NCI-H2081 (cell line): Measurements from ENCODE around the gene RAX2.
"Not testable (repeated sequence)": the region's sequence is repeated elsewhere in the genome, so short reads cannot be mapped to it uniquely, and the experiment has no call there.

Source experiments
- DNase-seq, 2 experiments: peaks; one replicate each; lab custom pipeline; 2025; lab: John Stamatoyannopoulos, UW

RAX2 gene

DNA sequence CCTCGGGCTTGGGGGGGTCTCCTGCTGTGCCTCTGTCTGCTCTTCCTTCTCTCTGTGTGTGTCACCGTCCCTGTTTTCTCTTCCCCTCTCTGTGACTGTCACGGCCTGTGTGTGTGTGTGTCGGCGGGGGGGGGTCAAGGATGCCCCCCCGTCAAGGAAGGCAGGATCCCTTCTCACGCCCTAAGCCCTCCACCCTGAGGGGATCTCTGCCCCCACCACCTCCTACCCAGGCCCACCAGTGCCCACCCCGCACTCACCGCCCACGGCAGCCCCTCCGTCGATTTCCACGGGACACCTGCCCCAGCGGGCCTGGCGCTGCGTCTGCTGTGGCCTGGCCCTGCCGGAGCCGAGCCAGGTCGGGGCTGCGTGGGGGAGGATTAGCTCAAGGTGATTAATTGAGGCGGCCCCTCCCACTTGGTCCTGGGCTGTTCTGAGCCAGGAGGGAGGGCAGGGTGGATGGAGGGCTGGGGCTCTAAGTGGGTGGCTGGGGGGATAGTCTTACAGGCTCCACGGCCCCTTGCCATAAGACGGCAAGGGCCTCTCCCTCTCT is at the start of gene RAX2:
RAX2 (minus strand) TSS at position 323 of the 550 bp plus-strand sequence. CDS start 486 bp downstream, outside the sequence.
- no peak for DNase-seq

DNA sequence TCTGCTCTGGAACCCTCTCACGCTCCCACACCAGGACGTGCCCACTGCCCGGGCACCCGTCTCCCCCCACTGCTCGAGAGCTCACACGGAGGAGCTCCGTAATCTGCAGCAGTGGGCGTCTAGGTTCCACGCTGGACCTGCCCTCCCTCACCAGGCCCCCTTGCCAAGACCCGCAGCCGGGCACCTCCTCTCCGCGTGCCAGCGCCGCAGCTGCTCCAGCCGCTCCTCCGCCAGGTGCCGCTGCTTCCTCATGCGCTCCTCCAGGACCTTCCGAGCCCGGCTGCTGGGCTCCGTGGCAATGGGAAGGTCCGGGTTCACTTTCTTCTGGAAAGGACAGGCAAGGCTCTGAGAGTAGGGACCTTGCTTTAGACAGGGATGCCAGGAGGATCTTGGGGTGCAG is 49.1 kb upstream of the RAX2 start:
- no peak for DNase-seq

DNA sequence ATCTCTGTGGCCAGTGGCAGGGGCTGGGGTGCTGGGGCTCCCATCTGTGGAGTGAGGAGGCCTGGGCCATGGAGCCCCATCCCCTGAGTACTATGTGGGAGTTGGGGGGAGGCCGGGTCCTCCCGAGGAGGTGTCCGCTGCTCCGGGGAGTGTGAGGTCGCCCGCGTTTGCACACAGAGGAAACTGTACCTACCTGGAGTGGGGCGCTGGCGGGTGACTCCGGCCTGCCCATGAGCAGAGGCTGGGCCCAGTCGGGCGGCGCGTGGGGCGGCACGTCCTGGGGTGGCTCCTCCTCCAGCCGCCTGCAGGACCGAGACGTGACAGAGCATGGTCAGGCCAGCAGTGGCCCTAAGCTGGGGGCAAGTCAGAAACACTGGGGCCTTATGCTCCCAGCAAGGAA is 48.0 kb upstream of the RAX2 start:
- no peak for DNase-seq

DNA sequence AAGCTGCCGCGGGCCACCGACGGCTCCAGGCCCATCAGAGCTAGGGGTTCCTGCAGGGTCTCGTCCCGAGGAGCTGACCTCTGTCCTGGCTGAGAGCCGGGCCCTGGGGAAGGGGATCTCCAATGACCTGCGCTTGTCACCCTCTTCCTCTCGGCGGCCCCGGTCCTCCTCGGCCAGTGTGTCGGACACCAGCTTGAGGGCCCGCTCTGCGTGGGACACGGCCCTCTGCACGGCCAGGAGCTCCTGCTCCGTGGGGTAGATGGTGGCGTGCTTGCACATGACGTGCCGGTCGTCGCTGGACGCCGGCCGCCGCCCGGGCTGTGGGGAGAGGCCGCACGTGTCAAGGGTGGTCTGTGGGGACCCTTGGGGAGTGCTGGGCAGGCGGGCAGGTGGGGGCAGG is 46.9 kb upstream of the RAX2 start:
- no peak for DNase-seq

DNA sequence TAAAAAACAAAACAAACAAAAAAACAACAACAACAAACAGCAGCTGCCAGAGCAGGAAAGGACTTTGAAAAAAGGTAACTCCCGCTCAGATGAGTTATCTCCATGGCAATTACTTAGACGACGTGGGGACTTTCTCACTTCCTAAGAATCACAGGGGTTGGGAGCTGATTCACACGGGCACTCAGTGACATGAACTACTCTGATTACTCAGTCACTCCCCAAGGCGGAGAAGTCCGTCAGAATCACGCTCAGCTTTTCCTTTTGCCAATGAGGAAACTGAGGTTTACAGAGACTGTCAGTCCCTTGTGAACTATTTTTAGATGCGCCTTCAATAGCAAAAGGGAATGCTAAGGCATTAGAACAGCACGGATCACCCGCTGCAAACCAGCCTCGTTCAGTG is 46.4 kb upstream of the RAX2 start:
- no peak for DNase-seq

DNA sequence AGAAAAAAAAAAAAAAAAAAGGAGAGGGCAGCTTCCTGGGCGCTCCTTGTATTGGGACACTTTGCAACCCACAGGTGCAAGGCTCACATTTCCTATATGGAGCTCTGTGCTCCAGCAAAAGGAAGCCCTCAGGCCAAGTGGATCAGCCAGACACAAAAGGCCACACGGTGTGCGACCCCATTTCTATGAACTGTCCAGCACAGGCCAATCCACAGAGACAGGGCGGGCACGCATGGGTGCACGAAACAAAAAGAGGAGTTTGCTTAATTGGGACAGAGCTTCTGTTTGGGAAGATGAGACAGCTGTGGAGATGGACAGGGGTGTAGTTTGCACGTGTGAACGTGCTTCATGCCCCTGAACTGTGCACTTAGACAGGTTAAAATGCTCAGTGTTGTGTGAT is 45.7 kb upstream of the RAX2 start:
- no peak for DNase-seq

DNA sequence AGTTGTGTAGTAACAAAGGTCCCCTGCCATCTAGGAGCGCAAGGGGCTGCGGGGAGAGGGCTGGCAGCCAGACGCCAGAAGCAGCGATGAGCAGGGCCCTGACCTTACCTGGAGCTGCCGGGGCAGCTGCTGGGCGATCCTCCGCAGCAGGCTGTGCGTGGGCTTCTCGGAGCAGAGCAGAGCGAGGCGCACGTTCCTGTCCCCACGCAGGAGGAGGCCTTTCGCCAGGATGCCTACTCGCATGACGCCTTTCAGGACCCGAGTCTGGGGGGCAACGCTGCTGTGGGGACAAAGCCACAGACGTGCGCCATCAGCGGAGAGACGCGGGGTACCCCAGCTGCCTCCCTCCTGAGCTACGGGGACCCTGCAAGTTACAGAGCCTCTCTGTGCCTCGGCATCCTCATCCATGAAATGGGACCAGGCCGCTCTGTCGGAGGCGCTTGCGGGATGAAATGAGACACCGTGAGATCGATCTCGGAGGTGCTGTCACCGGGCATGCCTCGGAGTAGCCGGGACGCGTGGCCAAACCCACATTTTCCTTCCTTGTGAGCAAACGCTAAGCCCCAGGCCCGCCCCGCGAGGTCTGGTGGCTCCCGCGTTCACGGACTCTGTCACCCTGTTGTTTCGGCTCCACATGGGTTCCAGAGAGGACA is 44.7 kb upstream of the RAX2 start:
- no peak for DNase-seq

DNA sequence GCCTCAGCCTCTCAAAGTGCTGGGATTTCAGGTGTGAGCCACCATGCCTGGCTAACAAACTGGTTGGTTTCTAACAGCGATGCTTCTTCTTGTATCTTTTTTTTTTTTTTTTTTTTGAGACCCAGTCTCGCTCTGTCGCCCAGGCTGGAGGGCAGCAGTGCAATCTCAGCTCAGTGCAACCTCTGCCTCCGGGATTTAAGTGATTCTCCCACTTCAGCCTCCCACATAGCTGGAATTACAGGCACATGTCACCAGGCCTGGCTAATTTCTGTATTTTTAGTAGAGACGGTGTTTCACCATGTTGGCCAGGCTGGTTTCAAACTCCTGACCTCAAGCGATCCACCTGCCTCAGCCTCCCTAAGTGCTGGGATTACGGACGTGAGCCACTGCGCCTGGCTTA is 44.1 kb upstream of the RAX2 start:
- not testable (repeated sequence) for DNase-seq

DNA sequence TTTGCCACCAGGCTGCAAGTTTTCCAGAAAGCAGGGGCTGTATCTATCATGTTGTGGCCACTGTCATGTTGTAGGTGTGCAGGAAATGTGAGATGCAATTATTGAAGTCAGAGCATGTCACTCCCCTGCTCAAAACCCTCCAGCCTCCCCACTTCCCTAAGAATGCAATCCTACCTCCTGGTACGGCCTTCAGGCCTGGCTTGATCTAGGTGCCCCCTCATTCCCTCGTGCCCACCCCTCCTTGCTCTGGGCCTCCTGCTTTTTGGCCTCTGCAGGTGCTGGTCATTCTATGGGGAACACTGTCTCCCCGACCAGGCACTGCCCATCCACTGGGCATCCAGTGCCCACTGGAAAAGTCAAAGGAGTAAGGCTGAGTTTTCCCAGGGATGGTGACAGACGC is 42.6 kb upstream of the RAX2 start:
- DNase-seq = no peak

DNA sequence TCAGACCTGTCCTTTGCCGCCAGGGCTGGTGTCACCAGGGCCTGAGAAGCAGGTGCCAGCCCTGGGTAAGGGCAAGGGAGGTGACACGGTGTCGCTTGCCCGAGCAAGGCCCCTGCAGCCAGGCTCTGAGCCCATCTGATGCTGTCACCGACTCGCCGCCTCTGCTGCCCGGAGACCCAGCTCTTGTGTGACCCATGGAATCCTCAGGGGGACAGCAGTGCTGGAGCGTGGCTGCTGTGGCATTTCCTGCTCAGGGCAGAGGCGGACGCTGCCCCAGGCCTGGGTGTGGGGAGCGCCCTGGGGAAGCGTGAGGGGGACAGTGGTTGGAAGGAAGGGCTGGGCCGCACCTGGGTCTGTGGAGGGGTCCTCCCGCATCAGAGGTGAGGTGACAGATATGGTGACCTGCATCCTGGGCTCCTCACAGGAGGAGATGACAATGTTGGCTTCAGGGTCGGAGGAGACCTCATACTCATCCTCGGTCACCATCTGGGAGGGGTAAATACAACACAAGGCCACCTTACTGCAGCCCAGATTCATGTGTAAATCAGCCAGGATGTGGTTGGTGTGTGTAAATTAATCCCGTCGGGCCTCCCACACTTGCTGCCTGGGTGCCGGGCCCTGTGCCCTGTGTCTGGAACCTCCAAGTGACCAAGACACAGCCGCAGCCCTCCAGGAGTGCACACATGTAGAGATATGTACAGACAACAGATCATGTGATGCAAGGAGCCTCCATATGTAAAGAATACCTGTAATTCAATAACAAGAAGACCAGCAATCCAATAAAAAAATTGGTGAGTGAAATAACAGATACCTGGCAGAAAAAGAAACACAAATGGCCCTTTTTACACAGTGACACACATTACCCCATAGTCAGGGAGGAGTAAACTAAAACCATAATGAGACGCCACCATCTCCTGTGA is 41.7 kb upstream of the RAX2 start:
- no peak for DNase-seq

DNA sequence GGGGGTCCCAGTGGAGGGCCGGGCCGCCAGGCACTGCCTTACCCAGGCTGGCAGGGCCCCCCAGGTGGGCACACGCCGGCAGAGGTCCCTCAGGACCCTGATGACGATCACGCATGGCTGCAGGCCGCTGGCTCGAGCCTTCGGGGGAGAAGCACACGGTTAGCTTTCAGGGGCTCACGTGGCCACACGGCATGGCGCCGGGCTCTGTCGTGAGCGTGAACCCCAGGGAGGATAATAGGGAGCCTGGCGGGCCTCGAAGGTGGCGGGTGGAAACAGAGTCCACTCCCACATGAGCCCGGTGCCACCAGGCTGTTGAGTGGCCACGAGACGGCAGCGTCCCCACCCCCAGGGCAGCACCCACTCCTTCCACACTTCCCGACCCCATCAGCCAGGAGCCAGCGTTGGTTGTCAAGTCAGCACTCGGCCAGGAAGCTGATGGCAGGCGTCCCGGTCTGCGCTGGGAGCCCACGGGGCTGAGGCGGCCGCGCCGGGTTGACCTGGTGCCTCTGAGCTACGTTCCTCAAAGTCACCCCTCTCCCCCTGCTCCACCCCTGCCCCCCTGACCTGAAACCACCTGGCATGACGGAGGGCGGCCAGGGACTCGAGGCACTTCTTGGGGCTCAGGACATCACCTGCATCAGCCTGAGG is 38.8 kb upstream of the RAX2 start:
- DNase-seq = no peak

DNA sequence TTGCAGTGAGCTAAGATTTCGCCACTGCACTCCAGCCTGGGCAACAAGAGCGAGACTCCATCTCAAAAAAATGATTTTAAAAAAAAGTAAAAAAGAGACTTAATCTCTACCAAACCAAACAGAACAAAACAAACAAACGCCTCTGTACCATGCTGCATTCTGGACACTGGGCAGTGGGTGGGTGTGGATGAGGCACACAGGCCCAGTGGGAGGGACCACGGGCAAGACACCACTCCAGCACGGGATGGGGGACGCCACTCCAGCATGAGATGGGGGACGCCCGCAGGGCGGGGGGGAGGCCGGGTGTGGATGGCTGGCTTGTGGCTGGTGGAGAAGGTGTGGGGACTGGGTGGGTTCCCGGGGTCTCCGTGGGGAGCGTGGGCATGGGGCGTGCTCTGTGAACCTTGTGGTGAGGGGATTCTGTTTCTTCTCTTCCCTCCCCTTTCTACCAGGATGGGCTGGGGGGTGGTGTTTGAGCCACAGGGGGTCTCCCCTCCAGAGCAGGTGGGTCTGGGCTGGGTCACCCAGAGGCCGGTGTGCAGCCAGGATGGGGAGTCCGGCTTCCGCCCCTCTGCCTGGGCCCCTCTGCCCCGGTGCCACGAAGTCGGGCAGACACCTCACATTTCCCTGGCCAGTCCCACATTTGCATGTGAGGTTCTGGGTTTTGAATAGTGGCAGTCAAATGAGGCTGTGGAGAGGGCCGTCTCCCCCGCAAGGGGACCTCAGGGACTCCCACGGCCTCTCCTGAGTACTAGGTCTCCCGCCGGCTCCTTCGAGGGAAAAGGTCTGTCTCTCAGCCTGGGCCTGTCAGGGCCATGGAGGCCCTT is 38.1 kb upstream of the RAX2 start:
- DNase-seq = no peak

DNA sequence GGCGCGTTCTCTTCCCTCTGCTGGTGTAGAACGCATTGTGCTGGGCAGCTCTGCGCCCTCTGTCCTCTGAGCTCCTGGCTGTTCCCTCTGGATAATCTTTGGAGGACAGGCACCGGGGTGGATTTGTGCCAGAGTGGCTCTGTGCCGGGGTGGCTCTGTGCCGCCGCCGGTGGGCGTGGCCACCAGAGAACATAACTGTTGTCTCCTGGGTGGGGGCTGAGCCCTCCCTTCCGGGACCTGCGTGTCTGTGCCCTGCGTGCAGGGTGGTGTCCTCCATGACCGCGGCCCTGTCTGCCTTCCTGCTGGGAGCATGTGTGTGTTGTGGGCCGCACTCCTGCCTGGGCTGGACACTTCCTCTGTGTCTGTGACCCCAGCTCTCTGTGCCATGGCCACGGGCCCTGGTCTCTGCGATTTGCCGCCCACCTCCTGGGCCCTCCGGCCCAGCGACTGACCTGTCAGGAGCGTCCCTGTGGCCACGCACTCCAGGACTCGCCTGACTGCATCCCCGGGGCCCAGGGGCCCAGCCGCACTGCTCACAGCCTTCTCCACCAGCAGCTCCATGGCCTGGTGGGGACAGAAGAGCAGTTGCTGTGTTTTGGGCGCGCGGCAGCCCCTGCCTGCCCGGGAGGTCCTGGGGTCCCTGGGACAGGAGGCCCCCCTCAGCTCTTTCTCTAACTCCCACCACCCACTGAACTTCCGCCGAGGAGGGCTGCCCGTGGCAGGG is 36.6 kb upstream of the RAX2 start:
- no peak for DNase-seq

DNA sequence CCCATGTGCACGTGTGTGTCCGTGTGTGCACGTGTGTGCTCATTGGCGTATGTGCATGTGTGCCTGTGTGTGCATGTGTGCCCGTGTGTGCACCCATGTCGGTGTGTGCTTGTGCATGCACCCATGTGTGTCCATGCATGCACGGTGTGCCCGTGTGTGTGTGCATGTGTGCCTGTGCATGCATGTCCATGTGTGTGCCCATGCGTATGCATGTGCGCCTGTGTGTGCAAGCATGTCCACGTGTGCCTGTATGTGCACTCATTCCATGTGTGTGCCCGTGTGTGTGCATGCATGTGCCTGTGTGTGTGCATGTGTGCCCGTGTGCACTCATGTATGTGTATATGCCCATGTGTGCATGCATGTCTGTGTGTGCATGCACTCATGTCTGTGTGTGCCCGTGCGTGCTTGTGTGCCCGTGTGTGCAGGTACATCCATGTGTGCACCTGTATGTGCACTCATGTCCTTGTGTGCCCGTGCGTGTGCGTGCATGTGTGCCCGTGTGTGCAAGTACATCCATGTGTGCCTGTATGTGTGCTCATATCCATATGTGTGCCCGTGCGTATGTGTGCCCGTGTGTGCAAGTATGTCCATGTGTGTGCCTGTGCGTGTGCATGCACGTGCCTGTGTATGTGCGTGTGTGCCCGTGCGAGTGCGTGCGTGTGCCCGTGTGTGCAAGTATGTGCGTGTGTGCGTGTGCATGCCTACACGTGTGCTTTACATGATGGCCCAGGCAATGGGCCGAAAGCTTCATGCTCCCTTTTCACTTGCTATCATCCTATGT is 35.7 kb upstream of the RAX2 start:
- no peak for DNase-seq

DNA sequence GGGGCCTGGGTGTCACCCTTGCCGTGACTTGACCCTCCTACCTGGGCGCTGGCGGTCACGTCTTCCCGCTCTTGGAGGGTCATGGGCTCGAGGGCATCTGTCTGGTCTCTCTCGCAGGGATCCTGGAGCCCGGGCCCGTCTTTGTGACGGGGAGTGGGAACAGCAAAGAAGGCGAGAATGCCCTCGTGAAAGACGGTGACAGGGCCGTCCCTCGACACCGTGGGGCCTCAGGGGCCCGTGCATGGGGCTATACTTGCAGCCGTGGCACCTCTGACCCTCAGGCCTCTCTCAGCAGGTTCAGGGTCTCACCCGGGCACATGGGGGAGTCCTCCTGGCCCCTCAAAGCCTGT is 35.1 kb upstream of the RAX2 start:
- no peak for DNase-seq

DNA sequence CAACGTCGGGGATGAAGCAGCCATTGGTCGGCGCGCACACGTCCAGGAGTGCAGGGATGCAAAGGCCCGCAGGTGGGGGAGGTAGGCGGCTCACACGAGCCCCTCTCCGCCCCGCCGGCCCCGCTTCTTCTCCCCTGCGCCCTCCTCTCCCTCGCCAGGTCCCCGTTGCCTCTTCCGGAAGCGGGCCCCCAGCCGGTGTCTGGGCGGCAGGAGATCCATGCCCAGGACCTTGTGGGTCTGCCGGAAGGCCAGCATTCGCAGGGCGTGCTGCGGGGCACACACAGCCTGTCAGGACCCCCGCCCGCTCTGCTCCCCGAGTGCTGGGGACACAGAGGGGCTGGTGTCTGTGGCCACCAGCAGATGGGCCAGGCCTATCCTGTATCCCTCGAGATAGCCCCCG is 33.8 kb upstream of the RAX2 start:
- DNase-seq = no peak

DNA sequence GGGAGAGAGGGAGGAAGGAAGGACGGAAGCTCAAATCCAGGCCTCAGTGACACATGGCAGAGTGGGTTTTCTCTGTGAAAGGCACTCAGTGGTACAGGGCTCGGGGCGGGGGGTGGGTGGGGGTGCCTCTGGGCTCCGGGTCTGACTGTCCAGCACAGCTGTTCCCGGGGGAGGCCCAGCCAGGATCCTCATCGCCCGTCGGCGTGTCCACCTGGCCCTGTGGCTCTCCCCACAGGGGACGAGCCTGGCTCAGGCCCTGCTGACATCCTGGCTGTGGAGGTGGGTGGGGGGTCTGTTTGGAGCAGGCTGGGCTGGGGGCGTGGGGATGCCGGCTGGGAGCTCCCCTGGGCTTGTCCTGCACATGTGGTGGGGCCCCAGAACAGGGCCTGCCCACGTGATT is 32.4 kb upstream of the RAX2 start:
- DNase-seq = no peak

DNA sequence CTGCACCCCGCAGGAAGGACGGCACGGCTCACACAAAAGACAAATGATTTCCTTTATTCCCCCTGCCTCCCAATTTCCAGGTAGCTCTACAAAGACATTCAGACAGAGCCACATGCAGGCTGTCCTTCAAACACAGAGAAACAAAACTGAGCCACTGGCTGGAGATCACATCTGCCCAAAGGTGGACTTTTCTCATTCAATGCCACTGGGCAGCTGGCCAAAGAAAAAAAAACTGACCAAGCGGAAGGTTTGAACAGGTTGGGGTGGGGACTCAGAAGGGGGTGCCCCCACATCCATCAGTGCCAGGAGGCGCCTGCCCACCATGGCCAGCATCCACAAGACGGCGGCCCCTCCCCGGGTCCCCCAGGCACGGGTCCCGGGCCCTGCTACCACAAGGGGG is 32.0 kb upstream of the RAX2 start:
- DNase-seq = no peak

DNA sequence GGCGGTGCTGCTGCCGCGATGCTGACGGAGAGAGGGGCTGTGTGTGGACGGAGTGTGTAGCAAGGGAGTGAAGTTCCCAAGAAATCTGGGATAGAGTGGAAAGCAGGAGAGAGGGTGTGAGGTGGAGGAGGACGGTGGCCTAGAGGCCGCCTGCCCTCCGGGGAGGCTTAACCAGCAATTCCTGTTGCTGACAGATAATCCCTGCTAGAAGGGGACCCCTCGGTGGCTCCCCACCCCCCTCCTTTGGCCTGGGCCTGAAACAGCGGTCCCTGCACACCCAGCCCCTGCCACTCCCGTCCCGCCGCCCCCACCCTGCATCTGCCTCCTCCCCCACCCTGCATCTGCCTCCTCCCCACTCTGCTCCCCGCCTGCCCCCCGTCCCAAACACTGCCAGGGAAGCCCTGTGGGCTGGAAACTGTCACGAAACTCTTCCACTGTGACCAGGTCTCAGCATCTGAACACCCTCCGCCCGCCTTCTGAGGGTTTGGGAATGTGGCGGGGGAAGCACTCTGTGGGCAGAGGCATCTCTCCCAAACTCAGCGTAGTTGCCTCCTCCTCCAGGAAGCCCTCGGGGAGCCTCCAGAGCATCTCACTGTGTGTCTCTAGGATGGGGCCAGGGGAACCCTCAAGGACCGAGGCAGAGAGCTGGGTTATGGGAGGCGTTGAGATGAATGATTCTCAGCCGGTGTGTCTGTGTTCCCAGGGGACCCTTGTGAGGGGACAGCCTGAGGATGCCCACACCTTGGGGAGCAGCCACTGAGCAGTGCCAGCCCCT is 31.3 kb upstream of the RAX2 start:
- no peak for DNase-seq
